IMR-90 (cell line): Measurements from ENCODE around the gene OR51E2.

Experiments
- CEBPB ChIP-seq: IDR thresholded peaks from 2 replicates; pipeline ENCODE4 v1.6.1; 2012; ENCODE audit warnings: low read depth, low read length, improper control_type of control experiment
- CHD1 ChIP-seq: IDR thresholded peaks from 2 replicates; pipeline ENCODE4 v1.6.1; 2012; ENCODE audit warnings: low read depth, low read length, improper control_type of control experiment
- CTCF ChIP-seq: conservative IDR thresholded peaks from 2 replicates; pipeline ENCODE4 v1.5.1; 2012; ENCODE audit warnings: mild to moderate bottlenecking, low read depth, low read length, improper control_type of control experiment
- MXI1 ChIP-seq: IDR thresholded peaks from 2 replicates; pipeline ENCODE4 v1.6.1; 2012; ENCODE audit warnings: low read depth, mild to moderate bottlenecking, low read length, moderate library complexity, borderline replicate concordance
- POLR2A ChIP-seq: IDR thresholded peaks from 2 replicates; pipeline ENCODE4 v1.6.1; 2012; ENCODE audit warnings: mild to moderate bottlenecking, low read depth, low read length
- RAD21 ChIP-seq: IDR thresholded peaks from 2 replicates; pipeline ENCODE4 v1.6.1; 2012; ENCODE audit warnings: low read length, improper control_type of control experiment
- RCOR1 ChIP-seq: IDR thresholded peaks from 2 replicates; pipeline ENCODE4 v1.6.1; 2012; ENCODE audit warnings: mild to moderate bottlenecking, low read length, improper control_type of control experiment; ENCODE audit not compliant: insufficient replicate concordance
- RFX5 ChIP-seq: IDR thresholded peaks from 2 replicates; pipeline ENCODE4 v1.8.0; 2012; ENCODE audit warnings: low read depth, mild to moderate bottlenecking, low read length, moderate library complexity

- no peak for TF ChIP-seq CTCF
- TF ChIP-seq RAD21 = no peak
- TF ChIP-seq POLR2A = no peak
- TF ChIP-seq RFX5 = no peak
- no peak for TF ChIP-seq CEBPB
- no peak for TF ChIP-seq RCOR1
- no peak for TF ChIP-seq CHD1
- no peak for TF ChIP-seq MXI1
Measured at GRCh38 chr11:4639931-4640330, 57.7 kb downstream of the OR51E2 start.
